ENCODE data around the gene SYT8. TPM values are rescaled to one million over a fixed set of nuclear protein-coding genes. Genes with fewer than 3 reads are reported as not detected.
A peak's percentile ranks its signal among the peaks of the same experiment; 100 is the strongest.

SYT8 gene
- total RNA-seq, 1 donor from 2014 or later = 1.1 TPM

DNA sequence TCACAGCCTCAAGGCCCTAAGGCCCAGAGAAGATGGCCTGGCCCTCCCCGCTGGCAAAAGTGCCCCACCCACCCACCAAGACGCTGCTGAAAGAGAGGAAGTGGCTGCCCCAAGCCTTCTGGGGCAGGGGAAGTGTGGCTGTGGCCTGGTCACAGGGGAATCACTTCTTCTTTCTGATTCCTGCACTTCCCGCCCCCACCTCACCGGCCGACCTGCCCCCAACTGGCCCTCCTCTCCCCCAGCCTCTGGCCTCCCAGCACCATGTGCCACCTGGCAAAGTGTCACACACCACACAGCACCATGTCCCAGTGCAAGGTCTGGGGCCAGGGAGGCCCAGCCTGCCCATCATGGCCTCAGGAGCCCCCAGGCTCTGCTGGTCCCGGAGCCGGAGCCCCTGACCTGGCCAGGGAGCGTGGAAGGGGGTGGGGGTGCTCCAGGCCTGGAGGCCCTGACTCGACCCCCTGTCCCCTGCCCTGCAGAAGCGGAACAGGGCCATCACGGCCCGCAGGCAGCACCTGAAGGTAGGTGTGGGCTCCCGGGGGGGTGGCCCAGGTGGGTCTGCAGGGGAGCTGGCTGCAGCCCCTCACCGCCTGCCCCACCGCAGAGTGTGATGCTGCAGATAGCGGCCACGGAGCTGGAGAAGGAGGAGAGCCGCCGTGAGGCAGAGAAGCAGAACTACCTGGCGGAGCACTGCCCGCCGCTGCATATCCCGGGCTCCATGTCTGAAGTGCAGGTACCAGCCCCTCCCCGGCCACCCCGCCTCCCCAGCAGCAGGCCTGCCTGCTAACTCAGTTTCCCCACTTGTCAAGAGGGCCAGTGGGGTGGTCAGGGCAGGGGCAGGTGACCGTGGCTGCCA lies 5.4 kb downstream of the SYT8 start:
- no peak for DNase-seq (ENCODE audit: low spot score)
- peak; percentile 7 for ATAC-seq
- intact Hi-C loops (cut with DNase I) = loop anchor here (5.0 kb wide), 1 partner anchor 312 kb away; no protein-coding TSS in a partner anchor

DNA sequence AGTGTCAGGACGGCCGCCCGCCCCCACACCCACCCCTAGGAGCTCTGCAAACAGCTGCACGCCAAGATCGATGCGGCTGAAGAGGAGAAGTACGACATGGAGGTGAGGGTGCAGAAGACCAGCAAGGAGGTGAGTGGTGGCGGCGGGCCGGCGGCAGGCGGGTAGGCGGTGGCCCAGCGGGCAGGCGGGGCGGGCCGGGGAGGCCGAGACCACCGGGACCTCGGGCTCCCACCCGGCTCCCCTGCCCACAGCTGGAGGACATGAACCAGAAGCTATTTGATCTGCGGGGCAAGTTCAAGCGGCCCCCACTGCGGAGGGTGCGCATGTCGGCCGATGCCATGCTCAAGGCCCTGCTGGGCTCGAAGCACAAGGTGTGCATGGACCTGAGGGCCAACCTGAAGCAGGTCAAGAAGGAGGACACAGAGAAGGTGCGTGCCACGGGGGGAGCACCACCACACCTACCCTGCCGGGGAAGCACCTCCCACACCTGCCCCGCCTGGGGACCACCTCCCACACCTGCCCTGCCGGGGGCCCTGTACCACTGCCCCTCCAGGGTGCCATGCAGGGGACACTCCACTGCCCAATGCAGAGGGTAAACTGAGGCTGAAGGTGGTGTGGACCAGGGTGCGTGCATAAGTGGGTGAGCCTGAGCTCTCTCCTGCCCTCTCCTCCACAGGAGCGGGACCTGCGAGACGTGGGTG lies 6.1 kb downstream of the SYT8 start:
- intact Hi-C loops (cut with DNase I) = no loop called here
- no peak for ATAC-seq
- DNase-seq (ENCODE audit: low spot score) = no peak

DNA sequence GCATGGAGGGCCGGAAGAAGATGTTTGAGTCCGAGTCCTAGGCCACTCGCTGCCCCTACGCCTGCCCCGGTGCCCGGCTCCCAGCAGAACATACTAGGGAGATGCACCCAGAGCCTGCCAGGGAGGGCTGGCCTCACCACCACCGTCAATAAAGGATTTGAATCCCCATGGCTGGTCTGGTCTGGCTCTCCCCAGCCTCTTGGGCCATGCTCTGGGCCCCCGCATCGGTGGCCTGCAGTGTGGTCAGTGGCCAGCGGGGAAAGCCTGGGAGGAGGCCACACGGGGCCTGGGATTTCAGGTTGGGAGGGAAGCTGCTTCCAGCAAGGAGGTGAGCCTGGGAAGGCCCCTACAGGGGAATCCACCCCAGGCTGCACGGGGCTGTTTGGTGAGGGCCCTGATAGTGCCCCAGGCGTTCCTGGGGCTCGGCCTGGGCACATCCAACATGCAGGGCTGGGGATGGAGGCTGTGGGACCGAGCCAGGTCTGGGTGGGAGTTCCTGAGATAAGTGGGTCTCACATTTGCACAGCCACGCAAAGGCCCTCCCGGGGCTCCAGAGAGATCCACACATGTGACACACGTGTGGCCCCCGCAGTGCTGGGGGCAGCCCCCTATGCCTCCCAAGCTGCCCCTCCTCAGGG lies 6.8 kb downstream of the SYT8 start:
- no peak for DNase-seq (ENCODE audit: low spot score)
- intact Hi-C loops (cut with DNase I) = no loop called here
- no peak for ATAC-seq

DNA sequence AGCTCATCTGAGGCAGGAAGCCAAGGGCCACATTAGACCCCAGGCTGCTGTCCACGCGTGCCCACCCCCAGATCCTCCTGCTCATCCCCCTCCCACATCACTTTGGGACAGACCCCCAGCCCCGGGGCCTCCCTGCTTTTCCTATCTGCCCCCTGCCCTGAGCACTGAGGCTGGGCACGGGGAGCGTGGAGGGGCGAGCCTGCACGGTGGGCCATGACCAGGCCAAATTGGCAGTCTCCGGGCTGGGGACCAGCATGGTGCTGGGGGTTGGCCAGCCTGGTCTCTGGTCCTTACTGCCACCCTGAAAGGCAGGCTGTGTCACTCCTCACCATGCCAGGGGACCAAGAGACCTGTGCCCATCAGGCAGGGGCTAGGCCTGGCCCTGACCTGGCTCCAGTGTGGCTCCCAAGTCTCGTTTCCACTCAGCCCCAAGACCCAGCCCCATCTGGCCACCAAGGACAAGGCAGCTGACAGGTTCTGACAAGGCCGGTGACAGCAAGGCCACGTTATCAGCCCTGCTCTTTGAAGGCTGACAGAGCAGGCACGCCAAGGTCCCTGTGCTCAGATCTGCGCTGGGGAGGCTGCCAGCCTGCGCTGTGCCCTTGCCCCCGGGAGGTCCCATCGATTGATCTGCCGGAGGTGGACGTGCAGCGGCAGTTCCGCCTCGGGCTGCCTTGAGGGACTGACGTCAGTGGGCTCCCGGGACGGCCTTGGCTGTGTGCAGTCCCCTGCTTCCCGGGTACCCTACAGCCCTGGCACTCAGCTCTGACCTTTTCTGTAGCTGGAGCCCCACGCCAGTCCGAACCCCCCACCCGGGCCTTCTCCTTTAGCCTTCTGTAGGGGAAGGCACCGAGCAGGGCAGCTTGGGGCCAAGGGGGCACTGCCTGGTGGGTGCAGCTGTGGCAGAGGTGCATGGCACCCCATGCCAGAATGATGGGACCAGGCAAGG lies 7.6 kb downstream of the SYT8 start:
- no peak for DNase-seq (ENCODE audit: low spot score)
- intact Hi-C loops (cut with DNase I) = no loop called here
- no peak for ATAC-seq

DNA sequence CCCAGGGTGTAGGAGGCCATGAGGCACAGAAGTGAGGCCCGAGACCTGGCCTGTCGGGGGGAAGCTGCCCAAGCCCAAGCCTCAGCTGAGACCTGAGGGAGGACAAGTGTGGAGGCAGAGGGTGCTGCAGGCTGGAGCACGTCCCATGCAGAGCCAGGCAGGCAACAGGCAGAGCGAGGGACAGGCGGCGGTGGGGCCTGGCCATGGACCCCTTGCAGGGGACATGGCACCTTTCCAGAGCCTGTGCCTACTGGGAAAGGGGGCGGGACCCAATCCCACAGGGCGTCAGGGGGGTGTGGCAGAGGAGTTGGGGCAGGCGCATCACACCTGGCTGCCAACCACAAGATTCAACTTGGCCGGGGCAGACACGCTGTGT lies 8.3 kb downstream of the SYT8 start:
- DNase-seq (ENCODE audit: low spot score) (no peak), ATAC-seq (no peak)
- intact Hi-C loops (cut with DNase I) = no loop called here

DNA sequence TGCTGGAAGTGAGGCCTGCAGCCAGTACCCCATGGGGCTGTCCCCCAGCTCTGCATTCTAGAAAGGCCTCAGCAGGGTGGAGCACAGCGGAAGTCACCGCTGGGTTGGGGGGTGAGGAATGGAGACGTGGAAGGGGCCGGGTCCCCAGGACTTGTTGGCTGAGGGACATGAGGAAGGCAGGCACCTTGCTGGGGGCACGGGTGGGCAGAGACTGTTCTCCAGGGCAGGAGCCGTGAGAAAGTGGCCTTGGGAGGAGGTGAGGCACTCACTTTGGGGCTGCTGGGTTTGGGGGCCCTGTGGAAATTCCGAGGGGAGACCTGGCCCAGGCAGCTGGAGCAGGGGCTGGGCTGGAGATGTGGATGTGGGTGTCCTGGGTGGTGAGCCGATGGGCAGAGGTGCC lies 9.0 kb downstream of the SYT8 start:
- no peak for ATAC-seq
- intact Hi-C loops (cut with DNase I) = no loop called here
- no peak for DNase-seq (ENCODE audit: low spot score)

DNA sequence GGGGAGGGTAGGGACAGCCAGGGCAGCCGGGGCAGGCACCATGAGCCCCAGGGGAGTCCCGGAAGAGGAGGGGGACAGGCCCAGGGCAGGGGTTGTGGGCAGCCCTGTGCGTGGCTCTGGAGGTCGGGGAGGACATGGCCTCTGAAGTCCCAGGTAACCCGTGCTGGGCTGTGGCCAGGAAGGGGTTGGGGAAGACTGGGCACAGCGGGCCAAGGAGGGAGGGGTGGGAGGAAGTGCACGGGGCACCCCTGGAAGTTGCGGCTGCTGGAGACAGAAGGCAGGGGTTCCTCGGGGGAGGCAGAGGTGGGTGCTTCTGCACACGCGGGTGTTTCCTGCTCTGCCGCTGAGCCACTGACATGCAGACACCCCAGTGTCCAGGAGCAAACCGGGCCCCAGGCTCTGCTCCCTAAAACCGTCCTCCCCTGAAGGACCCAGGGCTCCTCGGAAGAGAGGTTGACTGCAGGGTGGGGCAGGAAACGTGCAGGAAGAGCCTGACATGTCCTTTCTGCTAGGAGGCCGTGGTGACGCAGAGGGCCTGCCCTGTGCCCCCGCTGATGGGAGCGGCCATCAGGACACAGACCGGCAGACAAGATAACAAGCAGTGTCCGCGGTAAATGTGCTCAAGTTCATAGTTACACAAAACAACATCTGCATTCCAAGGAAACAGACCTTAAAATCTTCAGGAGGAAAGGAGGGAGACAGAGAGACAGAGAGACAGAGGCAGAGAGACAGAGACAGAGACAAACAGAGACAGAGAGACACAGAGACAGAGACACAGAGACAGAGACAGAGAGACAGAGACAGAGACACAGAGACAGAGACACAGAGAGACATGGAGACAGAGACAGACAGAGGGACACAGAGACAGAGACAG lies 9.7 kb downstream of the SYT8 start:
- intact Hi-C loops (cut with DNase I) = no loop called here
- DNase-seq (ENCODE audit: low spot score) = no peak
- ATAC-seq = peak; percentile 88

DNA sequence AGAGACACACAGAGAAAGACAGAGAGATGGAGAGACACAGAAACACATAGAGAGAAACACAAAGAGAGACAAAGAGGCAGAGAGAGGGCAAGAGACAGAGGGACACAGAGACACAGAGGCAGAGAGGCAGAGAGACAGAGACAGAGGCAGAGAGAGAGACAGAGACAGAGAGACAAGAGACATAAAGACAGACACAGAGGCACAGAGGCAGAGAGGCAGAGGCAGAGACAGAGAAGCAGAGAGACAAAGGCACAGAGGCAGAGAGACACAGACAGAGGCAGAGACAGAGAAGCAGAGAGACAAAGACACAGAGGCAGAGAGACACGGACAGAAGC lies 10.3 kb downstream of the SYT8 start:
- intact Hi-C loops (cut with DNase I) = no loop called here
- DNase-seq (ENCODE audit: low spot score) (no peak), ATAC-seq (no peak)

DNA sequence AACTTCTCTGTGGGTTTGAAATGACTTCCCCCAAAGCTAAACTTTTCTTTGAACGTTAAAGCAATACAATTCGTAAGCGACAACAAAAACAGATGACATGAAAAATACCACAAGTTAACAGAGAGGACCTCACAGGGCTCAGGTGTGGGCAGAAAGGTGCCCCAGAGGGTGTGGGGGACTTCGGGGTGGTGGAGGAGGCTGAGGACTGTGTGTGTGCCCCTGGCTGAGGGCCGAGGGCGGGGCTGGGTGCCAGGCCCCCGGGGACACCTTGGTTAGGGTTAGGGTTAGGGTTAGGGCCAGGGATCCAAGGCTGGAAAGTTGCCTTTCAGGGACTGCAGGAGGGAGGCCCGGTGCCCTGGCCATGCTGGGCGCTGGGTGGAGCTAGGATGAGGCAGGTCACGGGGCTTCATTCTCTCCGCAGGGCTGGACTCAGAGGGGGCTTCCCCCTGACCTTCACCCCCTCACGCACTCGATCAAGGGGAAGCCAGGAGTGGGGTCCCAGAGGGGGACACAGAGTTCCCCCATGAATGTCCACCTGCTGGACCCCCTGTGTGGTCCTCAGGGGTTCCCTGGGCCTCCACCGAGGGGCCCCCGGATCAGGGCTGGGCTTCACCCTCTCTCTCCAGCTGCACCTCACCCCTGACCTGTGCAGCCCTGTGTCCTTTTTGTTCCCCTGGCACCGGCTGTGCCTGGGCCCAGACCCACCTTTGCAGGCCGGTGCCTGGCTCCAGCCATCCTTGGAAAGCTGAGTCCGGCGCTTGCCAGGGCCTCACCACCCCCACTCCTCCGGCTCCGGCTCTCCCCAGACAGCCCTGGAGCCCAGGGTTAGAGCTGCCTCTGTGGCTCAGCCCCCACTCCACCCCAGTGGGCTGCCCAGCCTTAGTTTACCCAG lies 11.0 kb downstream of the SYT8 start:
- ATAC-seq (no peak), DNase-seq (ENCODE audit: low spot score) (no peak)
- intact Hi-C loops (cut with DNase I) = no loop called here

DNA sequence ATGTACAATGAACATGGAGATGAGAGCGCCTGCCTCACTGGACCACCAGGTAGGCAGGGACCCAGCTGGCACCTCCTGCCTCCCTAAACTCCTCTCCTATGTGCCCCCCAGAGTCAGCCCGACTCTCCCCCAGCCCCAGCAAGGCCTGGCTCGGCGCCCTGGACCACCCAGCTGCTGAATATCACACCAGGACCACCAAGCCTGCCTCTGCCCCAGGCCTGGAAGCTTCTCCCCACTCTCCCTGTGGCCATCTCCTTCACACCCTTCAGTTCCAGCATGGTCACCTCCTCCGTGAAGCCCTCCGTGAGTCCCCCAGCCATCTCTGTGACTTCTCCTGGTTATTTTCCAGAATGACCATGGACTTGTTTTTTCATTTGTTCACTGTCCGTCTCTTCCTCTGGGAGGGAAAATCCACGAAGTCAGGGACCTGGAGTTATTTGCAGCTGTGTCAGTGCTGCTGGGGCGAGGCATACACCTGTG lies 11.7 kb downstream of the SYT8 start:
- ATAC-seq = no peak
- no peak for DNase-seq (ENCODE audit: low spot score)
- intact Hi-C loops (cut with DNase I) = no loop called here

DNA sequence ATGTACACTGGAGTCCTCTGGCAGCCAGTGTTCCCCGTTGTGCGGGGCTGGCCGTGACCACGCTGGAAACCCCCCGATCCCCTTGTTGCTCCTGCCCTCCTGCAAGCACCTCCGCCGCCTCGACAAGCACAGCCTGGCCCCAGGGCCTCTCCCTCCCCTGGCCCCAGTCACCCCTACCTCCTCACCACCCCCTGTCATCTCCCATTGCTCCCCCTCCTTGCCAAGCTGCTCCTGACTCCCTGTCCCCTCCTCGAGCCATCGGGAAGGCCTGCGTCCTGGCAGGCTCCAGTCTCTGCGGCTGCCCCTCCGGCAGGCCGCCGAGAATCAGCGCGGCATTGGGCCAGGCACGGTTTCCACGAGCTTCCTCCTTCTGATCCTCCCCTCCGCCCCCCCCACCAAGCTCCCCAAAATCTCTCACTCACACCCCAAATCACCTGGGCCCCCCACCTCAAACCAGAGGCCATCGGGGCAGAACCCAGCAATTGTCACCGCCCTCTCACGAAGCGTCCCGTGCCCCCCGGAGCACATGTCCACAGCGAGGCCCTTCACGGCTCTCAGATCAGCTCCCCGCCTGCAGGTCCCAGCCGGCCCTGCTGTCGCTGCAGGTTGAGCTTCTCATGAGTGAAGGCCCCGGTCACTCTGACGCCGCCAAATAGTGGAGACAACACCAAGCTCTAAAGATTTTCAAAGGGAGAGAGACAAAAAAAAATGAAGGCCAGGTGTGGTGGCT lies 12.4 kb downstream of the SYT8 start:
- DNase-seq (ENCODE audit: low spot score) = no peak
- intact Hi-C loops (cut with DNase I) = no loop called here
- ATAC-seq = no peak

DNA sequence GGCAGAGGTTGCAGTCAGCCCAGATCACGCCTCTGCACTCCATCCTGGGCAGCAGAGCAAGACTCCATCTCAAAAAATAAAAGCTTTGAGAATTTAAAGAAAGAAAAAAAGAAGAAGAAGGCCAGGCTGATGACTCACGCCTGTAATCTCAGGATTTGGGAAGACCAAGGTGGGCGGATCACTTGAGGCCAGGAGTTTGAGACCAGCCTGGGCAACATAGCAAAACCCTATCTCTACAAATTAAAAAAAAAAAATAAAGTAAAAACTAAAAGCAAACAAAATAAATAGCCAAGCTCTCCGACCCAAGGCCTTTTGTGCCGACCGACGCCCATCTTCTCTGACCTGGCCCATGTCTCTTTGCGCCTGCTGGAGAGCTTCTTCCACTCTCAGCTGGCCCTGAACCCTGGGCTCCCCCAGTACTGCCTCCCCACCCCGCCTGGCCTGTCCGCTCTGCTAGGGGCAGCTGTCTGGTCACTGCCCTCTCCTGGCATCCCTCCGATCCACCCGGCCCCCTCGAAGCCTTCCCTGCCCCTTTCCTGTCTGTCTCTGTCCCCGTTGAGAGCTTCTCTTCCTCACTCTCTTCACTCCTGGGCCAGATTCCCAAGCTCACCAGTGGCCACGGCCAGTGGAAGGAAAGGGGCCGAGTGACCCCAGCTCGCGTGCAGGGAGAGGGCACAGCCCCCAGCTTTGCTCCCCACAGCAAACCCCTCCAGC lies 13.3 kb downstream of the SYT8 start:
- intact Hi-C loops (cut with DNase I) = no loop called here
- no peak for ATAC-seq
- no peak for DNase-seq (ENCODE audit: low spot score)

DNA sequence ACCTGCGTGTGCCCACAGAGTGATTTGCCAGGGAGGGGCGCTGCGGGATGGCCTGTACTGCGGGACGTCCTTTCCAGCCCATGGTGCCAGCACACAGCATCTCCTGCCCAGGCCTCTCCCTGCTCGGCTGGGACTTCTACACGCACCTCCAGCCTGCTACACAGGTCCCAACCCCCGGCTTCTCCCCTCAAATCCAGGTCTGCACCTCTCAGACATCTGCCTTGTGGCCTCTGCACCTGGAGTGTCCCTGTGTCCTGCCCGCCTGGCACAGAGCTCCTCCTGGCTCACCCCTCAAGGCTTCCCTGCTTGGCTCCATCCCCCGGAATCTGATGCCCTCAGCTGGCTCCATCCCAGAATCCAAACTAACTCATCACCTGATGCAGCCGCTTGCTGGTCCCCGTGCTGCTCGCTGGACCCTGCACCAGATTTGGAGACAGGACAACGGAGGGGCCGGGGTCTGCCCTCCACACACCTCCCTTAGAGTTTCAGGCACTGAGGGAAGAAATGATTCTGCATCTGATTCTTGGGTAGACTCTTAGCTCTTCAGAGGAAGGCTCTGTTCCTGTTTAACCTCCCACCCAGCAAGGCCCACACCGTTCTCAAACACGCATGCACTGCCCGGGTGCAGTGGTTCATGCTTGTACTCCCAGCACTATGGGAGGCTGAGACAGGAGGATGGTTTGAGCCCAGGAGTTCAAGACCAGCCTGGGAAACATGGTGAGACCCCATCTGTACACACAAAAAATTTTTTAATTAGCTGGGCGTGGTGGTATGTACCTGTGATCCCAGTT lies 14.0 kb downstream of the SYT8 start:
- ATAC-seq = no peak
- intact Hi-C loops (cut with DNase I) = no loop called here
- DNase-seq (ENCODE audit: low spot score) = no peak

DNA sequence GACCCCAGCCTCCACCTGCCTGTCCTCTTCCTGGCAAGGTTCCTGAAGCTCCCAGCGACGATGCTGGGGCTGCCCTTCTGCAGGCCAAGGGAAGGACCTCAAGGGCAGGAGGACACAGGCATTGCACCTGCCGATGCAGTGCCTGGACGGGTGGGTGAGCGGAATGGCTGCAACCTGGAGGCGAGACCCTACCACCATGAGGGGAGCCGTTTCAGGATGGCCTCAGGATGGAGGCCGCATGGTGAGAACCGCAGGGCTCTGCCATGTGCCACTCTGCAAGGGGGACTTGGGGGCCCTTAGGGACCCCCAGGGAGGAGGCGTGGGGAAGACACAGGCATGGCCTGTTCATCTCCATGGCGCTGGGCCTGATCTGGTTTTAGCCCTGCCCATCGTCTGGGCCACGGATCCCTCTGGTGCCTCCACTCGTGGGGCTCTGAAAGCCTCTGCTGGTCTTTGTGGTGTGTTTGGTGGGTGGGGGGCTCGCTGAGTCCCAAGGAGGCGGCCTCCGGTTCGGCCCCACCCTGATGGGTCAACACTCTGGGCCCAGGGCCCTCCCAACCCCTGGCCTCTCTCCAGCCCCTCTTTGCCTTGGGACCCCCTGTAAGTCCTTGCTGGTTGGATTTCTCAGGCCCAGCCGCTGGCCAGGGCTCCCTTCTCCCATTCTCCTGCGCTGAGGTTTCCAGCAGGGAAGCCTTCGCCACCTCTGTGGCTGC lies 16.8 kb downstream of the SYT8 start:
- DNase-seq (ENCODE audit: low spot score) (no peak), ATAC-seq (no peak)

More for the DNA sequence above, 16.8 kb downstream of the SYT8 start:
- intact Hi-C loops (cut with DNase I) = no loop called here

Measured in sciatic nerve (tissue), 2 donors.